NCI-H1436 treated with DMSO at 0.1 percent for 48 hours (cell line): ENCODE measurements around the gene NOTCH3.

Source experiments
- DNase-seq: peaks from one replicate; lab custom pipeline; 2025; lab: John Stamatoyannopoulos, UW

Gene NOTCH3

GRCh38 chr19:15196360-15197005, 4.3 kb downstream of the NOTCH3 start:
- no peak for DNase-seq

GRCh38 chr19:15195371-15196334, 5.1 kb downstream of the NOTCH3 start:
- DNase-seq: peak; percentile 4

- no peak for DNase-seq
Observed at GRCh38 chr19:15194938-15195337, 5.9 kb downstream of the NOTCH3 start.

- DNase-seq: no peak
Observed at GRCh38 chr19:15191982-15192381, 8.8 kb downstream of the NOTCH3 start.

GRCh38 chr19:15191514-15191913, 9.3 kb downstream of the NOTCH3 start:
- no peak for DNase-seq

- no peak for DNase-seq
Observed at GRCh38 chr19:15188851-15189250, 11.9 kb downstream of the NOTCH3 start.

GRCh38 chr19:15187026-15188007, 13.5 kb downstream of the NOTCH3 start:
- DNase-seq: no peak

- no peak for DNase-seq
Observed at GRCh38 chr19:15185188-15185587, 15.6 kb downstream of the NOTCH3 start.

- DNase-seq: no peak
Observed at GRCh38 chr19:15184776-15185175, 16.0 kb downstream of the NOTCH3 start.

GRCh38 chr19:15181394-15181793, 19.4 kb downstream of the NOTCH3 start:
- DNase-seq: no peak

- DNase-seq: peak; percentile 19
Observed at GRCh38 chr19:15180451-15181390, 20.1 kb downstream of the NOTCH3 start.

- no peak for DNase-seq
Observed at GRCh38 chr19:15178629-15179308, 22.0 kb downstream of the NOTCH3 start.

- no peak for DNase-seq
Observed at GRCh38 chr19:15177269-15178116, 23.3 kb downstream of the NOTCH3 start.

GRCh38 chr19:15175609-15176008, 25.2 kb downstream of the NOTCH3 start:
- DNase-seq: no peak

- no peak for DNase-seq
Observed at GRCh38 chr19:15173746-15174404, 26.9 kb downstream of the NOTCH3 start.

- no peak for DNase-seq
Observed at GRCh38 chr19:15170345-15170744, 30.4 kb downstream of the NOTCH3 start.

- no peak for DNase-seq
Observed at GRCh38 chr19:15169541-15170285, 31.1 kb downstream of the NOTCH3 start.

GRCh38 chr19:15166700-15167099, 34.1 kb downstream of the NOTCH3 start:
- DNase-seq: no peak
